ENCODE results near the gene LYST. TPM values are rescaled to one million over a fixed set of nuclear protein-coding genes. Genes with fewer than 3 reads are reported as not detected.

Gene LYST
- total RNA-seq, 2 experiments from 2014 or later: 4.0 to 8.2 TPM

DNA sequence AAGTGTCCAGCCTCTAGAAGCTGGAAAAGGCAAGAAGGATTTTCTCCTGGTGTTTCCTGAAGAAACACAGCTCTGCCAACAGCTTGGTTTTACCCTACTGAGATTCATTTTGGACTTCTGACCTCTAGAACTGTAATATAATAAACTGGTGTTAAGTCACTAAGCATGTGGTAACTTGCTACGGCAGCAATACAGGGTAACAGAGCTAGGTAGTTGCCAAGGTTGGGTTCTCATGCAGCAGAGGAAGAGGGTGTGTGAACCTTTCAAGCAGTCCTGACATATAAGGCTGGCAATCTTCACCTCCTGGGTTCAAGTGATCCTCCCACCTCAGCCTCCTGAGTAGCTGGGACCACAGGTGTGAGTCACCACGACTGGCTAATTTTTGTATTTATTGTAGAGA, 253.1 kb downstream of the LYST start:
- Histone ChIP-seq H3K9me2 (ENCODE audit: insufficient read depth, low read length) (no peaks in the 10 kb centered on the region), H3K27ac (ENCODE audit: low read depth, low read length, poor library complexity, severe bottlenecking) (no peak overlapping the region), H3K4me1 (ENCODE audit: insufficient read depth, low read length, poor library complexity, severe bottlenecking) (no peaks in the 10 kb centered on the region), H3K4me3 (ENCODE audit: low read depth, low read length, poor library complexity, severe bottlenecking) (no peak overlapping the region), H3K9me3 (ENCODE audit: low read length) (no peaks in the 10 kb centered on the region), H2AFZ (ENCODE audit: low read length) (no peak overlapping the region), H3K79me2 (ENCODE audit: insufficient read depth, low read depth, low read length) (no peaks in the 10 kb centered on the region), H4K20me1 (ENCODE audit: insufficient read depth, low read length) (no peaks in the 10 kb centered on the region), H3K36me3 (ENCODE audit: insufficient read depth, low read length) (no peaks in the 10 kb centered on the region), H3K4me2 (ENCODE audit: low read length) (no peak overlapping the region)
- POLR2A ChIA-PET: interaction anchor here (1.0 to 1.3 kb wide), 2 partner anchors 9 to 44 kb away, joined by 3 to 4 read pairs; no protein-coding TSS in a partner anchor
- intact Hi-C loops (cut with micrococcal nuclease; ENCODE audit: unreplicated experiment): no loop called here
- no TSS peak for BruUV-seq (replicated peaks)
- DNase-seq (ENCODE audit: low spot score): no peak
- CTCF ChIA-PET (ENCODE audit: unreplicated experiment): no interaction called here
- no peak for TF ChIP-seq EZH2phosphoT487 (IDR thresholded peaks at IDR 0.05; ENCODE audit: borderline replicate concordance, low read depth, low read length)
- TF ChIP-seq, protein P1, sequence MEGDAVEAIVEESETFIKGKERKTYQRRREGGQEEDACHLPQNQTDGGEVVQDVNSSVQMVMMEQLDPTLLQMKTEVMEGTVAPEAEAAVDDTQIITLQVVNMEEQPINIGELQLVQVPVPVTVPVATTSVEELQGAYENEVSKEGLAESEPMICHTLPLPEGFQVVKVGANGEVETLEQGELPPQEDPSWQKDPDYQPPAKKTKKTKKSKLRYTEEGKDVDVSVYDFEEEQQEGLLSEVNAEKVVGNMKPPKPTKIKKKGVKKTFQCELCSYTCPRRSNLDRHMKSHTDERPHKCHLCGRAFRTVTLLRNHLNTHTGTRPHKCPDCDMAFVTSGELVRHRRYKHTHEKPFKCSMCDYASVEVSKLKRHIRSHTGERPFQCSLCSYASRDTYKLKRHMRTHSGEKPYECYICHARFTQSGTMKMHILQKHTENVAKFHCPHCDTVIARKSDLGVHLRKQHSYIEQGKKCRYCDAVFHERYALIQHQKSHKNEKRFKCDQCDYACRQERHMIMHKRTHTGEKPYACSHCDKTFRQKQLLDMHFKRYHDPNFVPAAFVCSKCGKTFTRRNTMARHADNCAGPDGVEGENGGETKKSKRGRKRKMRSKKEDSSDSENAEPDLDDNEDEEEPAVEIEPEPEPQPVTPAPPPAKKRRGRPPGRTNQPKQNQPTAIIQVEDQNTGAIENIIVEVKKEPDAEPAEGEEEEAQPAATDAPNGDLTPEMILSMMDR (conservative IDR thresholded peaks at IDR 0.05; ENCODE audit: low read length): no peak

GRCh38 chr1:235612761-235613160, 253.9 kb downstream of the LYST start:
- no peaks in the 10 kb centered on the region for H4K20me1 ChIP-seq (ENCODE audit: insufficient read depth, low read length)
- H2AFZ ChIP-seq (ENCODE audit: low read length): no peak overlapping the region
- no peak overlapping the region for H3K4me3 ChIP-seq (ENCODE audit: low read depth, low read length, poor library complexity, severe bottlenecking)
- intact Hi-C loops (cut with micrococcal nuclease; ENCODE audit: unreplicated experiment): no loop called here
- no peaks in the 10 kb centered on the region for H3K79me2 ChIP-seq (ENCODE audit: insufficient read depth, low read depth, low read length)
- no TSS peak for BruUV-seq (replicated peaks)
- H3K9me2 ChIP-seq (ENCODE audit: insufficient read depth, low read length): no peaks in the 10 kb centered on the region
- ChIA-PET POLR2A (interaction anchor here (0.6 to 1.0 kb wide), 2 partner anchors 45 to 58 kb away, joined by 4 to 11 read pairs; no protein-coding TSS in a partner anchor), CTCF (ENCODE audit: unreplicated experiment) (no interaction called here)
- no peaks in the 10 kb centered on the region for H3K9me3 ChIP-seq (ENCODE audit: low read length)
- no peak for DNase-seq (ENCODE audit: low spot score)
- no peak overlapping the region for H3K27ac ChIP-seq (ENCODE audit: low read depth, low read length, poor library complexity, severe bottlenecking)
- H3K4me1 ChIP-seq (ENCODE audit: insufficient read depth, low read length, poor library complexity, severe bottlenecking): peaks cover 4% of the 10 kb centered on the region
- TF ChIP-seq, protein P1 (conservative IDR thresholded peaks at IDR 0.05; ENCODE audit: low read length): no peak
- TF ChIP-seq EZH2phosphoT487 (IDR thresholded peaks at IDR 0.05; ENCODE audit: borderline replicate concordance, low read depth, low read length): no peak
- H3K4me2 ChIP-seq (ENCODE audit: low read length): no peak overlapping the region
- H3K36me3 ChIP-seq (ENCODE audit: insufficient read depth, low read length): no peaks in the 10 kb centered on the region

Small RNA genes within 50 kb of the gene (microRNA-seq; reads per million reads assigned to microRNA genes)
- 6.1 reads per million for gene MIR1537 (ENCODE audit: borderline replicate concordance)

Small RNA genes within 50 kb of the gene (small RNA-seq; reads per million reads assigned to genes)
- gene MIR1537: not detected
- not detected for gene RNU6-968P

Other genes with a start within 250 kb of the LYST start
- gene GNG4, start 217.1 kb downstream of the LYST start, total RNA-seq (2014; rRNA removed; shearing (Covaris generic)): not detected in 2 replicates
- gene GNG4, start 217.1 kb downstream of the LYST start, total RNA-seq (2022): not detected in 2 replicates
- not detected in 2 replicates for gene NID1, start 198.2 kb upstream of the LYST start, total RNA-seq (2014; rRNA removed; shearing (Covaris generic))
- not detected in 2 replicates for gene NID1, start 198.2 kb upstream of the LYST start, total RNA-seq (2022)

Measured in OCI-LY7 (cell line).